ENCODE data around the gene FAT1. TPM values are rescaled to one million over a fixed set of nuclear protein-coding genes. Genes with fewer than 3 reads are reported as not detected.

Gene FAT1
- total RNA-seq, 1 experiment from 2014 or later, result 172 TPM

- ATAC-seq, result no peak
- ChIA-PET POLR2A (no interaction called here), CTCF (no interaction called here)
Measured at GRCh38 chr4:186644311-186644638, 79.4 kb downstream of the FAT1 start.

More at GRCh38 chr4:186644311-186644638, 79.4 kb downstream of the FAT1 start:
- Mint-ChIP-seq H3K4me3 (no peak overlapping the region), H3K27me3 (ENCODE audit: low read depth) (no peaks in the 10 kb centered on the region), H3K36me3 (peaks cover 7% of the 10 kb centered on the region), H3K27ac (no peak overlapping the region; the same call in 1 of the 2 replicates), H3K4me1 (peaks cover 42% of the 10 kb centered on the region), H3K9me3 (peaks cover 4% of the 10 kb centered on the region)
- TF ChIP-seq NFYB (CRISPR knock-in tag; conservative IDR thresholded peaks at IDR 0.05; ENCODE audit: low read depth) (no peak), EMX1 (CRISPR knock-in tag; IDR thresholded peaks at IDR 0.05) (no peak), E2F5 (CRISPR knock-in tag; IDR thresholded peaks at IDR 0.05) (no peak), FOXJ3 (CRISPR knock-in tag; IDR thresholded peaks at IDR 0.05; ENCODE audit: borderline replicate concordance) (no peak), CTCF (IDR thresholded peaks at IDR 0.05) (no peak), ZMAT4 (CRISPR knock-in tag; IDR thresholded peaks at IDR 0.05) (no peak), ZNF671 (CRISPR knock-in tag; IDR thresholded peaks at IDR 0.05) (no peak), SMAD4 (CRISPR knock-in tag; IDR thresholded peaks at IDR 0.05) (no peak), ZNF416 (CRISPR knock-in tag; IDR thresholded peaks at IDR 0.05) (no peak), GABPB1 (CRISPR knock-in tag; IDR thresholded peaks at IDR 0.05) (no peak), ERG (CRISPR knock-in tag; IDR thresholded peaks at IDR 0.05) (no peak), PRDM15 (CRISPR knock-in tag; IDR thresholded peaks at IDR 0.05) (no peak), MXD4 (CRISPR knock-in tag; IDR thresholded peaks at IDR 0.05; ENCODE audit: borderline replicate concordance) (no peak), FOXP1 (CRISPR knock-in tag; IDR thresholded peaks at IDR 0.05; ENCODE audit: borderline replicate concordance) (no peak), CREM (CRISPR knock-in tag; IDR thresholded peaks at IDR 0.05) (no peak)
- TF ChIP-seq, protein P1, sequence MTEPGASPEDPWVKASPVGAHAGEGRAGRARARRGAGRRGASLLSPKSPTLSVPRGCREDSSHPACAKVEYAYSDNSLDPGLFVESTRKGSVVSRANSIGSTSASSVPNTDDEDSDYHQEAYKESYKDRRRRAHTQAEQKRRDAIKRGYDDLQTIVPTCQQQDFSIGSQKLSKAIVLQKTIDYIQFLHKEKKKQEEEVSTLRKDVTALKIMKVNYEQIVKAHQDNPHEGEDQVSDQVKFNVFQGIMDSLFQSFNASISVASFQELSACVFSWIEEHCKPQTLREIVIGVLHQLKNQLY (CRISPR knock-in tag; IDR thresholded peaks at IDR 0.05), result no peak
- TF ChIP-seq, protein P2, sequence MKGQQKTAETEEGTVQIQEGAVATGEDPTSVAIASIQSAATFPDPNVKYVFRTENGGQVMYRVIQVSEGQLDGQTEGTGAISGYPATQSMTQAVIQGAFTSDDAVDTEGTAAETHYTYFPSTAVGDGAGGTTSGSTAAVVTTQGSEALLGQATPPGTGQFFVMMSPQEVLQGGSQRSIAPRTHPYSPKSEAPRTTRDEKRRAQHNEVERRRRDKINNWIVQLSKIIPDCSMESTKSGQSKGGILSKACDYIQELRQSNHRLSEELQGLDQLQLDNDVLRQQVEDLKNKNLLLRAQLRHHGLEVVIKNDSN (CRISPR knock-in tag; IDR thresholded peaks at IDR 0.05), result no peak
- DNase-seq (ENCODE audit: low spot score), result no peak

Measured in WTC11 (cell line).